ENCODE data around the gene RAB40B.

The RAB40B gene

GRCh38 chr17:82713071-82713723 lies 14.7 kb upstream of the RAB40B start:
- no peaks in the 10 kb centered on the region for H3K27me3 ChIP-seq (ENCODE audit: insufficient read depth, poor library complexity, severe bottlenecking)

GRCh38 chr17:82710499-82711232 lies 12.2 kb upstream of the RAB40B start:
- DNase-seq (ENCODE audit: low spot score), result no peak
- ATAC-seq (ENCODE audit: low read depth), result no peak
- Histone ChIP-seq H3K9me3 (ENCODE audit: severe bottlenecking) (no peaks in the 10 kb centered on the region), H3K4me3 (ENCODE audit: severe bottlenecking) (no peak overlapping the region), H3K4me1 (ENCODE audit: insufficient read depth, poor library complexity, severe bottlenecking) (peaks cover 2% of the 10 kb centered on the region), H3K36me3 (ENCODE audit: low read depth) (no peaks in the 10 kb centered on the region), H3K27ac (ENCODE audit: poor library complexity, severe bottlenecking) (no peak overlapping the region), H3K27me3 (ENCODE audit: insufficient read depth, poor library complexity, severe bottlenecking) (no peaks in the 10 kb centered on the region)
- no peak for TF ChIP-seq CTCF (IDR thresholded peaks at IDR 0.05; ENCODE audit: poor library complexity, severe bottlenecking)

More at GRCh38 chr17:82713071-82713723, 14.7 kb upstream of the RAB40B start:
- no peaks in the 10 kb centered on the region for H3K36me3 ChIP-seq (ENCODE audit: low read depth)
- H3K27ac ChIP-seq (ENCODE audit: poor library complexity, severe bottlenecking), result no peak overlapping the region
- no peak overlapping the region for H3K4me3 ChIP-seq (ENCODE audit: severe bottlenecking)
- DNase-seq (ENCODE audit: low spot score) (no peak), ATAC-seq (ENCODE audit: low read depth) (no peak)
- no peaks in the 10 kb centered on the region for H3K9me3 ChIP-seq (ENCODE audit: severe bottlenecking)
- H3K4me1 ChIP-seq (ENCODE audit: insufficient read depth, poor library complexity, severe bottlenecking), result peaks cover 5% of the 10 kb centered on the region
- no peak for TF ChIP-seq CTCF (IDR thresholded peaks at IDR 0.05; ENCODE audit: poor library complexity, severe bottlenecking)

GRCh38 chr17:82709676-82710498 lies 11.4 kb upstream of the RAB40B start:
- ATAC-seq (ENCODE audit: low read depth) (no peak), DNase-seq (ENCODE audit: low spot score) (no peak)
- H3K4me1 ChIP-seq (ENCODE audit: insufficient read depth, poor library complexity, severe bottlenecking), result no peaks in the 10 kb centered on the region
- H3K4me3 ChIP-seq (ENCODE audit: severe bottlenecking), result no peak overlapping the region
- no peak overlapping the region for H3K27ac ChIP-seq (ENCODE audit: poor library complexity, severe bottlenecking)
- no peaks in the 10 kb centered on the region for H3K9me3 ChIP-seq (ENCODE audit: severe bottlenecking)
- no peaks in the 10 kb centered on the region for H3K36me3 ChIP-seq (ENCODE audit: low read depth)
- no peaks in the 10 kb centered on the region for H3K27me3 ChIP-seq (ENCODE audit: insufficient read depth, poor library complexity, severe bottlenecking)
- no peak for TF ChIP-seq CTCF (IDR thresholded peaks at IDR 0.05; ENCODE audit: poor library complexity, severe bottlenecking)

- no peak for DNase-seq (ENCODE audit: low spot score)
- no peak overlapping the region for H3K4me3 ChIP-seq (ENCODE audit: severe bottlenecking)
- no peak overlapping the region for H3K27ac ChIP-seq (ENCODE audit: poor library complexity, severe bottlenecking)
- H3K9me3 ChIP-seq (ENCODE audit: severe bottlenecking), result no peaks in the 10 kb centered on the region
- no peaks in the 10 kb centered on the region for H3K36me3 ChIP-seq (ENCODE audit: low read depth)
- no peaks in the 10 kb centered on the region for H3K27me3 ChIP-seq (ENCODE audit: insufficient read depth, poor library complexity, severe bottlenecking)
- H3K4me1 ChIP-seq (ENCODE audit: insufficient read depth, poor library complexity, severe bottlenecking), result no peaks in the 10 kb centered on the region
- no peak for ATAC-seq (ENCODE audit: low read depth)
- no peak for TF ChIP-seq CTCF (IDR thresholded peaks at IDR 0.05; ENCODE audit: poor library complexity, severe bottlenecking)
These were observed 10.7 kb upstream of the RAB40B start for GRCh38 chr17:82709024-82709675.

Data from RWPE2 (cell line).